ENCODE data around the gene ZBTB4.

The ZBTB4 gene

GRCh38 chr17:7444682-7445618 lies 34.5 kb downstream of the ZBTB4 start, which contains the start of gene CHRNB1:
Gene CHRNB1 (plus strand): TSS chr17:7445061. CDS start chr17:7445128, 67 bp downstream.
- DNase-seq (ENCODE audit: low read depth, low spot score), result no peak
- peak within 1 kb of the TSS; percentile 42 for H3K4me3 ChIP-seq (ENCODE audit: insufficient read length, low read depth)
- H3K4me1 ChIP-seq (ENCODE audit: insufficient read depth, insufficient read length), result peaks cover 4% of the 10 kb centered on the region
- TF ChIP-seq YY1 (IDR thresholded peaks at IDR 0.05; ENCODE audit: insufficient read depth, insufficient read length) (no peak), SUZ12 (IDR thresholded peaks at IDR 0.05; ENCODE audit: extremely low read depth, insufficient read depth, insufficient read length) (no peak), ZNF274 (IDR thresholded peaks at IDR 0.05; ENCODE audit: low read depth, low read length) (no peak)
- H3K9me3 ChIP-seq (ENCODE audit: insufficient read depth, low read length), result no peaks in the 10 kb centered on the region
- H3K9ac ChIP-seq (ENCODE audit: insufficient read length, low read depth), result peak within 1 kb of the TSS; percentile 72
- peaks cover 29% of the 10 kb centered on the region for H3K27me3 ChIP-seq (ENCODE audit: insufficient read depth, insufficient read length)
- no peaks in the 10 kb centered on the region for H3K36me3 ChIP-seq (ENCODE audit: insufficient read depth, insufficient read length, low read length)

GRCh38 chr17:7443499-7444485 lies 35.6 kb downstream of the ZBTB4 start:
- no peak for DNase-seq (ENCODE audit: low read depth, low spot score)
- no peaks in the 10 kb centered on the region for H3K36me3 ChIP-seq (ENCODE audit: insufficient read depth, insufficient read length, low read length)
- H3K27me3 ChIP-seq (ENCODE audit: insufficient read depth, insufficient read length), result peaks cover 39% of the 10 kb centered on the region
- H3K9me3 ChIP-seq (ENCODE audit: insufficient read depth, low read length), result no peaks in the 10 kb centered on the region
- peaks cover 4% of the 10 kb centered on the region for H3K4me1 ChIP-seq (ENCODE audit: insufficient read depth, insufficient read length)
- H3K4me3 ChIP-seq (ENCODE audit: insufficient read length, low read depth), result no peak overlapping the region
- no peak overlapping the region for H3K9ac ChIP-seq (ENCODE audit: insufficient read length, low read depth)
- TF ChIP-seq SUZ12 (IDR thresholded peaks at IDR 0.05; ENCODE audit: extremely low read depth, insufficient read depth, insufficient read length), result no peak
- TF ChIP-seq YY1 (IDR thresholded peaks at IDR 0.05; ENCODE audit: insufficient read depth, insufficient read length), result no peak
- no peak for TF ChIP-seq ZNF274 (IDR thresholded peaks at IDR 0.05; ENCODE audit: low read depth, low read length)

- H3K4me1 ChIP-seq (ENCODE audit: insufficient read depth, insufficient read length), result peaks cover 11% of the 10 kb centered on the region
- TF ChIP-seq SUZ12 (IDR thresholded peaks at IDR 0.05; ENCODE audit: extremely low read depth, insufficient read depth, insufficient read length), result no peak
- no peak for TF ChIP-seq ZNF274 (IDR thresholded peaks at IDR 0.05; ENCODE audit: low read depth, low read length)
- no peak for TF ChIP-seq YY1 (IDR thresholded peaks at IDR 0.05; ENCODE audit: insufficient read depth, insufficient read length)
- H3K36me3 ChIP-seq (ENCODE audit: insufficient read depth, insufficient read length, low read length), result no peaks in the 10 kb centered on the region
- H3K9ac ChIP-seq (ENCODE audit: insufficient read length, low read depth), result no peak overlapping the region
- no peaks in the 10 kb centered on the region for H3K9me3 ChIP-seq (ENCODE audit: insufficient read depth, low read length)
- H3K27me3 ChIP-seq (ENCODE audit: insufficient read depth, insufficient read length), result peaks cover 54% of the 10 kb centered on the region
- no peak for DNase-seq (ENCODE audit: low read depth, low spot score)
- no peak overlapping the region for H3K4me3 ChIP-seq (ENCODE audit: insufficient read length, low read depth)
Observed at GRCh38 chr17:7442142-7442541, 37.3 kb downstream of the ZBTB4 start.

GRCh38 chr17:7441266-7441665 lies 38.2 kb downstream of the ZBTB4 start:
- no peak for DNase-seq (ENCODE audit: low read depth, low spot score)
- TF ChIP-seq SUZ12 (IDR thresholded peaks at IDR 0.05; ENCODE audit: extremely low read depth, insufficient read depth, insufficient read length) (no peak), YY1 (IDR thresholded peaks at IDR 0.05; ENCODE audit: insufficient read depth, insufficient read length) (no peak), ZNF274 (IDR thresholded peaks at IDR 0.05; ENCODE audit: low read depth, low read length) (no peak)
- Histone ChIP-seq H3K36me3 (ENCODE audit: insufficient read depth, insufficient read length, low read length) (no peaks in the 10 kb centered on the region), H3K4me1 (ENCODE audit: insufficient read depth, insufficient read length) (peaks cover 9% of the 10 kb centered on the region), H3K9ac (ENCODE audit: insufficient read length, low read depth) (peak overlapping the region; percentile 93), H3K9me3 (ENCODE audit: insufficient read depth, low read length) (no peaks in the 10 kb centered on the region), H3K27me3 (ENCODE audit: insufficient read depth, insufficient read length) (peaks cover 58% of the 10 kb centered on the region), H3K4me3 (ENCODE audit: insufficient read length, low read depth) (no peak overlapping the region)

GRCh38 chr17:7440834-7441195 lies 38.6 kb downstream of the ZBTB4 start:
- Histone ChIP-seq H3K36me3 (ENCODE audit: insufficient read depth, insufficient read length, low read length) (no peaks in the 10 kb centered on the region), H3K27me3 (ENCODE audit: insufficient read depth, insufficient read length) (peaks cover 60% of the 10 kb centered on the region), H3K9ac (ENCODE audit: insufficient read length, low read depth) (peak overlapping the region; percentile 93), H3K9me3 (ENCODE audit: insufficient read depth, low read length) (no peaks in the 10 kb centered on the region), H3K4me1 (ENCODE audit: insufficient read depth, insufficient read length) (peaks cover 9% of the 10 kb centered on the region), H3K4me3 (ENCODE audit: insufficient read length, low read depth) (peak overlapping the region; percentile 81)
- TF ChIP-seq YY1 (IDR thresholded peaks at IDR 0.05; ENCODE audit: insufficient read depth, insufficient read length) (no peak), ZNF274 (IDR thresholded peaks at IDR 0.05; ENCODE audit: low read depth, low read length) (no peak), SUZ12 (IDR thresholded peaks at IDR 0.05; ENCODE audit: extremely low read depth, insufficient read depth, insufficient read length) (no peak)
- DNase-seq (ENCODE audit: low read depth, low spot score), result no peak

GRCh38 chr17:7440113-7440833 lies 39.2 kb downstream of the ZBTB4 start:
- Histone ChIP-seq H3K36me3 (ENCODE audit: insufficient read depth, insufficient read length, low read length) (no peaks in the 10 kb centered on the region), H3K27me3 (ENCODE audit: insufficient read depth, insufficient read length) (peaks cover 60% of the 10 kb centered on the region), H3K4me3 (ENCODE audit: insufficient read length, low read depth) (peak overlapping the region; percentile 81), H3K9ac (ENCODE audit: insufficient read length, low read depth) (peak overlapping the region; percentile 93), H3K9me3 (ENCODE audit: insufficient read depth, low read length) (no peaks in the 10 kb centered on the region), H3K4me1 (ENCODE audit: insufficient read depth, insufficient read length) (peaks cover 9% of the 10 kb centered on the region)
- no peak for TF ChIP-seq SUZ12 (IDR thresholded peaks at IDR 0.05; ENCODE audit: extremely low read depth, insufficient read depth, insufficient read length)
- no peak for TF ChIP-seq YY1 (IDR thresholded peaks at IDR 0.05; ENCODE audit: insufficient read depth, insufficient read length)
- TF ChIP-seq ZNF274 (IDR thresholded peaks at IDR 0.05; ENCODE audit: low read depth, low read length), result no peak
- DNase-seq (ENCODE audit: low read depth, low spot score), result no peak
